Adrenal gland (tissue), 12 donors: Measurements from ENCODE around the gene CEBPG. TPM values are rescaled to one million over a fixed set of nuclear protein-coding genes. Genes with fewer than 3 reads are reported as not detected.

Source experiments
- DNase-seq, 7 donors: peaks; one replicate each; pipeline ENCODE4 v3.0.0-alpha.2; 2019 to 2020
- H3K27ac ChIP-seq, 5 donors: fragments of 200-600 bp; sonication (generic) in 4 of 5; 1 replicate in 3 of 5; 2 replicates in 2 of 5; pipeline versions ENCODE4 v1.5.1 to v1.8.0; 2016 to 2020; ENCODE audit warnings: mild to moderate bottlenecking in 1 of 5
- H3K27me3 ChIP-seq: fragments of 200-600 bp; 2 replicates; pipeline ENCODE4 v1.8.0; 2021
- H3K36me3 ChIP-seq, 2 donors: fragments of 200-600 bp; replicated peaks in 1 of 2; 1 replicate in 1 of 2; 2 replicates in 1 of 2; pipeline versions ENCODE4 v1.5.1 to v1.8.0; 2018 to 2022
- H3K4me1 ChIP-seq, 2 donors: fragments of 200-600 bp; replicated peaks in 1 of 2; 1 replicate in 1 of 2; 2 replicates in 1 of 2; pipeline versions ENCODE4 v1.5.1 to v1.8.0; 2018 to 2021
- H3K4me3 ChIP-seq, 4 donors: fragments of 200-600 bp; sonication (generic) in 3 of 4; one replicate each; pipeline ENCODE4 v1.5.1; 2016 to 2018
- H3K9me3 ChIP-seq, 3 donors: fragments of 200-600 bp; sonication (generic) in 1 of 3; replicated peaks in 1 of 3; 1 replicate in 2 of 3; 2 replicates in 1 of 3; pipeline versions ENCODE4 v1.5.1 to v1.8.0; 2016 to 2021
- CTCF ChIP-seq, 6 experiments: fragments of 450-650 bp in 4 of 6; fragments of 200-600 bp in 2 of 6; sonication (generic) in 1 of 6; IDR thresholded peaks; 1 replicate in 5 of 6; 2 replicates in 1 of 6; pipeline versions ENCODE4 v1.5.1 to v1.8.0; 2016 to 2021; ENCODE audit warnings: antibody characterized with exemption in 6 of 6, mild to moderate bottlenecking in 2 of 6, moderate library complexity in 1 of 6
- POLR2A ChIP-seq, 2 donors: fragments of 450-650 bp; IDR thresholded peaks; one replicate each; pipeline ENCODE4 v1.6.1; 2017; ENCODE audit warnings: antibody characterized with exemption in 2 of 2, mild to moderate bottlenecking in 2 of 2, moderate library complexity in 1 of 2
- WGBS, 4 donors: extraction: QIAGEN DNeasy Blood & Tissue Kit in 2 of 4; methylation state at CpG; one replicate each; pipeline versions ENCODE4 v1.1.5 to v1.1.7; 2013 to 2017; 5-methylcytosine and 5-hydroxymethylcytosine counted together
- intact Hi-C, 2 donors: fragments of 100-400 bp; cut with DNase I; formaldehyde crosslinking; loops; one replicate each; pipeline versions ENCODE4 v1.14.1 to v1.15.0; 2022 to 2023
- polyA plus RNA-seq, 3 donors: library from polyadenylated mRNA; stranded (reverse); fragments of 200-250 nt in 2 of 3; fragments of 350-450 nt in 1 of 3; fragmentation: Illumina TruSeq in 1 of 3; extraction: RNeasy Lipid Tissue Mini Kit (QIAGEN cat#74804) in 1 of 3; gene quantifications; one replicate each; pipeline ENCODE4 v1.2.3, GENCODE V29; 2013 to 2014
- total RNA-seq, 9 donors: library from RNA; depleted of rRNA in 4 of 9; stranded (reverse); fragments of >200 nt in 4 of 9; fragments of 120-200 nt in 1 of 9; fragmentation: NEBNext Ultra II Directional in 1 of 9; extraction: Animal tissue kit (Norgen Biotek cat#: 25700) in 1 of 9; gene quantifications; one replicate each; pipeline versions ENCODE4 v1.1.0 to v1.2.4, GENCODE V29; 2013 to 2023
- donor health status: healthy with polysubstance abuse.
- donor health status: Bipolar disorder and iron deficiency.
- donor health status: DM: yes; HTN: yes; CAD: no.
- donor health status: DM: no; HTN: no; CAD: no.
- donor health status: DM: no; HTN: no; CAD: no.
- donor health status: DM: yes; HTN: yes; CAD: no.

CEBPG gene
- total and polyA plus RNA-seq, 12 donors = 8.9 to 21.9 (median 10.7) TPM

DNA sequence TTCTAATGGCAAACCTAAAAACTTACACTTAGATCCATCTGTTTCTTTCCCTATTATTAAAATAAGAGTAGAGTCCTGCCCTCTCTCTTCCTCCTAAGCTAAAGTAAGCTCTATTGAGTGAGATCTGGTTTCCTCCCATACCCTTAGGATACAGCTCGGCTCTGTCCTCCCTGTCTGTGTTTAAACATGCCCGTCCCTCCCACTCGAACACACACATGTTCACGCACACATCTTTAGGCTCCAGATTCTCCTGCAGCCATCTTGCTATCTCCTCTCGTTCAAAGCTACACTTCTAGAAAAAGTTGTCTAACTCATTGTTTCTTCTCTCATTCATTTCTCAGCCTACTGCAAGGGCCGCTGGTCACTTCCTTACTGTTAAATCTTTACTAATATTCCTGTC, 15.1 kb upstream of the CEBPG start:
- Histone ChIP-seq H3K9me3 (no peaks in the 10 kb centered on the region), H3K27ac (no peak overlapping the region), H3K4me3 (no peak overlapping the region), H3K27me3 (no peaks in the 10 kb centered on the region), H3K4me1 (no peaks in the 10 kb centered on the region), H3K36me3 (no peaks in the 10 kb centered on the region)
- WGBS, 4 donors = 75 to 81% (median 80%) methylated on average over 6 of the region's 6 CpGs
- DNase-seq = no peak
- TF ChIP-seq CTCF (IDR thresholded peaks at IDR 0.05) = no peak
- TF ChIP-seq POLR2A (IDR thresholded peaks at IDR 0.05) = no peak
- intact Hi-C loops = no loop called here

DNA sequence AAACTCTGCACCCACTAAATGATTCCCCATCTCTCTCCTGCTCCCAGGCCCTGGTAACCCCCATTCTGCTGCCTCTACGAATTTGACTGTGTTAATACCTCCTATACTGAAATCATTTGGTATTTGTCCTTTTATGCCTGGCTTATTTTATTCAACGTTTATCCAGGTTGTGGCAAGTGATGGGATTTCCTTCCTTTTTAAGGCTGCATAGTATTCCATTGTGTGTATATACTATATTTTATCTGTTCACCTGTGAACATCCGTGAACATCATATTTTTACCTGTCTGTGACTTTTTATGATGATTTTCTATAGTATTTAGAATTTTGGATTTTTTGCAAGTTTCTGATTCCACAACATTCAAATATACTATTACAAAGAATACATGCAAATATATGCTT, 13.9 kb upstream of the CEBPG start:
- WGBS, 4 donors = 69 to 86% (median 75%) methylated on average over 3 of the region's 3 CpGs
- Histone ChIP-seq H3K27me3 (no peaks in the 10 kb centered on the region), H3K4me3 (no peak overlapping the region), H3K4me1 (no peaks in the 10 kb centered on the region), H3K36me3 (no peaks in the 10 kb centered on the region), H3K9me3 (no peaks in the 10 kb centered on the region), H3K27ac (no peak overlapping the region)
- intact Hi-C loops = no loop called here
- TF ChIP-seq POLR2A (IDR thresholded peaks at IDR 0.05) = no peak
- TF ChIP-seq CTCF (IDR thresholded peaks at IDR 0.05) = no peak
- no peak for DNase-seq

- no peak for TF ChIP-seq CTCF (IDR thresholded peaks at IDR 0.05)
- TF ChIP-seq POLR2A (IDR thresholded peaks at IDR 0.05) = no peak
- Histone ChIP-seq H3K4me3 (no peak overlapping the region), H3K4me1 (no peaks in the 10 kb centered on the region), H3K36me3 (no peaks in the 10 kb centered on the region), H3K27ac (no peak overlapping the region), H3K27me3 (no peaks in the 10 kb centered on the region), H3K9me3 (no peaks in the 10 kb centered on the region)
- DNase-seq = no peak
- WGBS, 4 donors = 77 to 85% (median 79%) methylated on average over 6 of the region's 6 CpGs
- intact Hi-C loops = no loop called here
These were observed 10.8 kb upstream of the CEBPG start for GRCh38 chr19:33362508-33363228.

DNA sequence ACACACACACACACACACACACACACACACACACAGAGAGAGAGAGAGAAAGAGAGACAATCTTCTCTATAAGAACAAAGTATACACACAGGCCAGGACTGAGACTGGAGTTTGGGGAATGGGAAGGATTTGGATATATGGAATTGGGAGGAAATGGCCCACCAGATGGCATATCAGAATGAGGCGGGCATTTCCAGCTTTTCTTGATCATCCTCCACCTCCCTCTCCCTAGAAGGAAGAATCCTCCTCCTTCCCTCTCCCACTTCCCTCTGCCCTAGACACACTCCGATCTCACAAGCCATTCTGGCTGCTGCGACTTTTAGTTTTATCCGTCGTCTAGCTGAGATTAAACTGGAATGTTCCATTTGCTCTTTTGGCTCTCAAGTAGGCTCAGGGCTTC, 10.0 kb upstream of the CEBPG start:
- DNase-seq = no peak
- intact Hi-C loops = no loop called here
- Histone ChIP-seq H3K4me3 (no peak overlapping the region), H3K27ac (no peak overlapping the region), H3K4me1 (no peaks in the 10 kb centered on the region), H3K27me3 (no peaks in the 10 kb centered on the region), H3K9me3 (no peaks in the 10 kb centered on the region), H3K36me3 (no peaks in the 10 kb centered on the region)
- no peak for TF ChIP-seq CTCF (IDR thresholded peaks at IDR 0.05)
- TF ChIP-seq POLR2A (IDR thresholded peaks at IDR 0.05) = no peak
- 73 to 87% (median 85%) methylated on average over 5 of the region's 5 CpGs for WGBS, 4 donors
